VCaP (cell line): ENCODE data around the gene WNT9A.

Experiments used
- H3K27ac ChIP-seq: fragments of 450-650 bp; 2 replicates; pipeline ENCODE4 v1.5.1; 2017
- TF ChIP-seq, protein P1 (sequence below): fragments of 450-650 bp; conservative IDR thresholded peaks from 2 replicates; pipeline ENCODE4 v1.5.1; 2017; ENCODE audit warnings: mild to moderate bottlenecking, moderate library complexity

Gene WNT9A

DNA sequence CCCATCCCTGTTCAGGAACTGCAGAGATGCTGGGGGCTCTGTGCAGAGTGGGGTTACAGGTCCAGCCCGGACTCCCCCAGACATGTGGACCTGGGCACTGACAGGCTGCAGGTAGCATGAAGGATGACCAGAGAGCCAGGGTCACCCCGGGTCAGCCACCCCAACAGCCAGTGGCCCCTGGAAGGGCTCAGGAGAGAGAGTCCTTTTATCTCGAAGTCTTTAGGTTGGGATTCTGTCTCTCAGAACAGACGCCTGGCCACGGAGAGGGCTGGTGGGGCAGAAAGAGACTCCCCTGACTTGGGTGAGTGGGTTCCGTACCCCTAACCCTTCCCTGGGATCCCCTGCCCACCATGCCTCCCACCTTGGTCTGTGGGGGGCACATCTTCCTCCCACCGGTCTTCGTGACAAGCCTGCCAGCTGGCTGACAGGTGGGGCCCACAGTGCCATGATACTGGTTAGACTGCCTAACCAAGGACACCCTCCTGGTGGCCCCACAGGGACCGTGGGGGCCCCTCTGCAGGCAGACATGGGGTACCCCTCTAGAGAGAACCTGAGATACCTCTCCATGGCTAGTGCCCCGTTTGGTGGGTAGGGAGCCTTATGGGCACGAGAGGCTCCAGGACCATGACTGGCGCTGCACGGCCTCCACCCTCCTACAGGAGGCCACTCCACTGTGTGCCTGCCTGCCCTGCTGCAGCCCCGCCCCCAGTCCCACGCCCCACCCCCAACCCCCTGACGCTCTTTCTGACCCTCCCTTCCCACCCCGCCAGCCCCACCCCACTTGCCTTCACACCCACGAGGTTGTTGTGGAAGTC, 24.2 kb downstream of the WNT9A start:
- TF ChIP-seq, protein P1, sequence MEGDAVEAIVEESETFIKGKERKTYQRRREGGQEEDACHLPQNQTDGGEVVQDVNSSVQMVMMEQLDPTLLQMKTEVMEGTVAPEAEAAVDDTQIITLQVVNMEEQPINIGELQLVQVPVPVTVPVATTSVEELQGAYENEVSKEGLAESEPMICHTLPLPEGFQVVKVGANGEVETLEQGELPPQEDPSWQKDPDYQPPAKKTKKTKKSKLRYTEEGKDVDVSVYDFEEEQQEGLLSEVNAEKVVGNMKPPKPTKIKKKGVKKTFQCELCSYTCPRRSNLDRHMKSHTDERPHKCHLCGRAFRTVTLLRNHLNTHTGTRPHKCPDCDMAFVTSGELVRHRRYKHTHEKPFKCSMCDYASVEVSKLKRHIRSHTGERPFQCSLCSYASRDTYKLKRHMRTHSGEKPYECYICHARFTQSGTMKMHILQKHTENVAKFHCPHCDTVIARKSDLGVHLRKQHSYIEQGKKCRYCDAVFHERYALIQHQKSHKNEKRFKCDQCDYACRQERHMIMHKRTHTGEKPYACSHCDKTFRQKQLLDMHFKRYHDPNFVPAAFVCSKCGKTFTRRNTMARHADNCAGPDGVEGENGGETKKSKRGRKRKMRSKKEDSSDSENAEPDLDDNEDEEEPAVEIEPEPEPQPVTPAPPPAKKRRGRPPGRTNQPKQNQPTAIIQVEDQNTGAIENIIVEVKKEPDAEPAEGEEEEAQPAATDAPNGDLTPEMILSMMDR, result no peak
- H3K27ac ChIP-seq, result no peak overlapping the region

DNA sequence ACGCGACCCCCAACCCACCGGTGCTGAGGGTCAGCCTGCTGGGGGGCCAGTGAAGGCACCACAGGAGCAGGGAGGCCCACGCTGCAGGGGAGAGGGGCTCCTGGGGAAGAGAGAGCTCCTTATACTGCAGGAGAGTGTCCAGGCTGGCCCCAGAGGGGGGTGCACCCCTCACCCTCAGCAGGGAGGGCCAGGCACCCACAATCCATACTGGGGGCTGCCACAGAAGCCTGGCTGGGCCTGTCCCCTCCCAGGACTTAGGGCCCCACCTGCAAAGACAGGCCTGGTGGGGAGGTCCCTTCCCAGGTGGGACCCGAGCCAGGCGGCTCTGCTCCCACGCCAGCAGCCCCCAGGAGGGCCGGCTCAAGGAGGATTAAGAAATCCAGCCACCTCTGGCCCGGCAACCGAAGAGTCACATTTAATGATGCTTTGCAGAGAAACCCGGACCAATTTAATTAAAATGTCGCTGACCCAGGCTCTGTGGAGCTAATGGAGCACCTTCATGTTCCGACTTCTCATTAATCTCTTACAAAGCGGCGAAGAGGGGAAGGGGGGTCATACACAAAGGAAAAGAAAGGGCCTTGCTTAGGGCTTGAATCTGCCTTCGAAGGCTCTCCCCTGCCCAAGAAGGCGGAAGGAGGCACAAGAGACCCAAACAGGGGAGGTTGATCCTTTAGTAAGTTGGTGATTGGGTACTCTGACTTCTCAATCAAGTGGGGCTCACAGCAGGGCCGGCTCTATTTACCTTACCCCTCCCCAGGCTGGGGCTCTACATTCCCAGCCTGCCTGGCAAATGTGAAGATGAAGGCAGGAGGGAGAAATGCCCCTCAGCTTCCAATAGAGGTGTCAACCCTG, 25.0 kb downstream of the WNT9A start:
- no peak overlapping the region for H3K27ac ChIP-seq
- TF ChIP-seq, protein P1, result no peak

DNA sequence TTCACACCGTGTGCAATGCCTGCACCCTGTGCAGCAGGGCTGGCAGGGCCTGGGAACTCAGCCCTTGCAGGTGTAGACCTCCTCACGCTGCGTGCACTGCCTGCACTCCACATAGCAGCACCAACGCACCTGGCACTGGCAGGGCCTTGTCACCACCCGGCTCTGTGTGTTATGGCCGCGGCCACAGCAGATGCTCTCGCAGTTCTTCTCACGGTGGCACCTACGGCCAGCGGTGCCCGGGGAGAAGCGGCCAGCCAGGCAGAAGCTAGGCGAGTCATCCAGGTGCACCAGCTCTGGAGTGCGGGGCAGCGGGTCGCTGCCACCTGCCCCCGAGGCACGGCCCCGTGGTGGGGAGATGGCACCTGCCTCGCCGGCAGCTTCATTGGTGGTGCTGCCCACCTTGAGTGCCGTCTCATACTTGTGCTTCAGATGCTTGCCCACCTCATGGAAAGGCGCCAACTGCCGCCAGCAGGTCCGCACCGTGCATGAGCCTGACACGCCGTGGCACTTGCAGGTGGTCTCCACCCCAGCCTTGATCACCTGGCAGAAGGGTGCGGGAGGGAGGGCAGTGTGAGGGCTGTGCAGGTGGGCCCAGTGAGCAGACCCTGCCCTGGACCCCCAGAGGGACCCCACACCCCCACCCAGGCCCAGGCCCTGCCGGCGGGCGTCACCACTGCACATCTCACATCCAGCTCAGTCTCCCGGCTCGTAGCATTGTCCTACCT, 26.1 kb downstream of the WNT9A start:
- TF ChIP-seq, protein P1, result no peak

DNA sequence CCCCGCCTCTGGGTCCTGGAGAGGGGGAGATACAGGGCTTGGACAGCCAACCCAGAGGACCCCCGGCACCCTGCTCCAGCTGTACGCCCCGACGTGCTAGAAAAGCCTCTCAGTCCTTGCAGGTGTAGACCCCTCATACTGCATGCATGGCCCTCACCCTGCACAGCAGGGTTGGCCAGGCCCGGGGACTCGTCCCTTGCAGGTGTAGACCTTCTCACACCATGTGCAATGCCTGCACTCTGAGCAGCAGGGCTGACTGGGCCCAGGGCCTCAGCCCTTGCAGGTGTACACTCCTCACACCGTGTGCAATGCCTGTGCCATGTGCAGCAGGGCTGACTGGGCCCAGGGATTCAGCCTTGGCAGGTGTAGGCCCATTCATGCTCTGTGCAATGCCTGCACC, 26.8 kb downstream of the WNT9A start:
- no peak overlapping the region for H3K27ac ChIP-seq
- TF ChIP-seq, protein P1, result no peak

More for the DNA sequence above, 26.1 kb downstream of the WNT9A start:
- H3K27ac ChIP-seq, result no peak overlapping the region

DNA sequence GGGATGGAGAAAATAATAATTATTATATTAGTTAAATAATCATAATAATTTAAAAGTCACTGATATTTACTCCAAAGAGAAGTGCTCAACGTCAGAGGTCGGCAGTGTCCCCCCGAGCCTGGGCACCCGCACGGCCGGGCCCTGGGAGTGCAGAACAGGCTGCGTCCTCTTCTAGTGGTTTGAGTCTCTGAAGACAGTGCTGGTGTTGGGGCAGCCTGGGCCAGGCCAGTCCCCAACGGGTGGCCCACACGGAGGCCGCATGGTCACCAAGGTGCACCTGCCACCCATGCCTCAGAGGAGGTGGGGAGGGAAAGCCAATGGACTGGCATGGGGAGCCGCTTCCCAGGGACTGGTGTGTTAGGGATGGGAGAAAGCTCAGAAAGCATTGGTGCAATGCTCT, 27.3 kb downstream of the WNT9A start:
- H3K27ac ChIP-seq, result no peak overlapping the region
- TF ChIP-seq, protein P1, result no peak

DNA sequence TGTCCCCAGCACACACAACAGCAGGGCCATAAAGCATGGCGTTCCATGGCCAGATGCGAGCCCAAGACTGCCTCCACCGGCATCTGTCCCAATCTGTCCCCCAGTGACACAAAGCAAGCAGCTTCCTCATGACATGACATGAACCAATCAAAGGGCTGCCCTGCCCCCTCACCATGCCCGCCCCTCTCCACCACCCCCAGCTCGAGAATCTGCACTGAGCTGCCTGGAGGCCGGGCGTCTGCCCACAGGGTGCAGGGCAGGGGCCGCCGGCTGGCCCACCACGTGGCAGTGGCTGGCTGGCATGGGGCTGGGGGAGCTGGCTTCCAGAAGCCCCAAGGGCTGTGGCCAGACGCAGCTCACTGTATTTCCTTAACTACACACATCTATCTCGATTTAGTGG, 27.8 kb downstream of the WNT9A start:
- H3K27ac ChIP-seq, result no peak overlapping the region
- TF ChIP-seq, protein P1, result no peak

DNA sequence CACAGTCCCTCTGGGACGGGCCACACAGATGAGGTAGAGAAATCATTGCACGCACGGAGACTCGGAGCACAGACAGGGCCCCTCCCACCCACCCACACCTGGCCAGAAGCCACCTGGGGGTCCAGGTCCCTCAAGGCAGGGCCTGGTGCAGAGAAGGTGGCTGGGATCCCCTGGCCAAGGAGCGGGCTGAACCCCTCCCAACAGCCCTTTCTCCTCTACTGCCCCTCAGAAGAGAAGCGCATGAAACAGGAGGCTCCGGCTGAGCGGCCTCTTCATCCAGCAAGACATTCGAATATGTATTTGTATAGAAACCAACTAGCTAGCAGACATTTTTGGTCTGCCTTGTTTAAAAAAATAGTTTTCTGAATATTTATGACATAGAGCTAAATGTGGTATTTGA, 29.0 kb downstream of the WNT9A start:
- no peak overlapping the region for H3K27ac ChIP-seq
- TF ChIP-seq, protein P1, result no peak
